H1 (cell line): ENCODE data around the gene SEMA3G. TPM values are rescaled to one million over a fixed set of nuclear protein-coding genes. Genes with fewer than 3 reads are reported as not detected.

Source experiments
- CHD7 ChIP-seq: fragments of 300-600 bp; sonication (generic); IDR thresholded peaks from 2 replicates; pipeline ENCODE4 v1.7.1; 2012; ENCODE audit warnings: low read length, moderate library complexity, mild to moderate bottlenecking, inconsistent platforms; ENCODE audit not compliant: insufficient replicate concordance
- polyA plus RNA-seq, 7 experiments: library from polyadenylated mRNA; depleted of rRNA in 3 of 7; stranded (reverse) in 5 of 7; unstranded in 2 of 7; fragments of >200 nt in 5 of 7; fragments of 200-250 nt in 2 of 7; gene quantifications; 1 replicate in 5 of 7; 2 replicates in 1 of 7; 4 replicates in 1 of 7; pipeline versions ENCODE4 v1.2.1 to v1.2.3, GENCODE V29; 2011 to 2013; ENCODE audit warnings: missing spikeins in 2 of 7, mixed read lengths in 2 of 7
- total RNA-seq: library from RNA; stranded (reverse); fragmentation: NEBNext Ultra II Directional; extraction: Animal tissue kit (Norgen Biotek cat#: 25700); gene quantifications from 2 replicates; pipeline ENCODE4 v1.2.1, GENCODE V29; 2021

SEMA3G gene
- total and polyA plus RNA-seq, 2 of the 8 experiments (the other 6 are each of a cell fraction or from before 2014, with no cell fraction given): 0.95 to 1.5 TPM

GRCh38 chr3:52432691-52433141, 12.2 kb downstream of the SEMA3G start (continued):
- TF ChIP-seq CHD7: no peak
